Suprapubic skin (tissue), 4 donors: ENCODE data around the gene ZNF408.
"Not testable (repeated sequence)": the region's sequence is repeated elsewhere in the genome, so short reads cannot be mapped to it uniquely, and the experiment has no call there.

Experiments used
- CTCF ChIP-seq, 2 donors: fragments of 200-600 bp in 1 of 2; fragments of 450-650 bp in 1 of 2; sonication (generic) in 1 of 2; IDR thresholded peaks; one replicate each; pipeline ENCODE4 v1.5.1; 2016 to 2019; ENCODE audit warnings: antibody characterized with exemption in 2 of 2, mild to moderate bottlenecking in 1 of 2, moderate library complexity in 1 of 2
- EP300 ChIP-seq: sonication (generic); formaldehyde crosslinking; IDR thresholded peaks from one replicate; pipeline ENCODE4 v1.6.1; 2017; ENCODE audit warnings: antibody characterized with exemption
- POLR2A ChIP-seq, 2 donors: fragments of 450-650 bp; IDR thresholded peaks; one replicate each; pipeline ENCODE4 v1.6.1; 2017; ENCODE audit warnings: antibody characterized with exemption in 2 of 2, mild to moderate bottlenecking in 2 of 2, moderate library complexity in 2 of 2
- POLR2AphosphoS5 ChIP-seq, 3 donors: sonication (generic); formaldehyde crosslinking; IDR thresholded peaks; one replicate each; pipeline ENCODE4 v1.6.1; 2017; ENCODE audit warnings: antibody characterized with exemption in 3 of 3

GRCh38 chr11:46717825-46718154 is 17.0 kb downstream of the ZNF408 start:
- TF ChIP-seq POLR2A (IDR thresholded peaks at IDR 0.05); CTCF (IDR thresholded peaks at IDR 0.05); EP300; POLR2AphosphoS5 (IDR thresholded peaks at IDR 0.05): not testable (repeated sequence)
